Endothelial cell of umbilical vein (primary cell): ENCODE data around the gene C10orf67. TPM values are rescaled to one million over a fixed set of nuclear protein-coding genes. Genes with fewer than 3 reads are reported as not detected.

Source experiments
- BruUV-seq: library from RNA; stranded (reverse); fragments of 400-500 nt; replicated peaks from 2 replicates; lab custom pipeline; 2021; lab: Mats Ljungman, UMichigan
- CTCF ChIA-PET: fragments of 300-600, 350-600 bp; sonication (Branson Sonifier 250); formaldehyde crosslinking; loops from one replicate; lab custom pipeline; 2021; ENCODE audit warnings: antibody characterized with exemption, inconsistent platforms; lab: Charles Lee
- POLR2A ChIA-PET: fragments of 300-600, 350-600 bp; sonication (Branson Sonifier 250); formaldehyde crosslinking; loops from one replicate; lab custom pipeline; 2021; ENCODE audit warnings: antibody characterized with exemption, inconsistent platforms; lab: Charles Lee
- DNase-seq: peaks from one replicate; pipeline ENCODE4 v3.0.0-alpha.2; 2011; ENCODE audit warnings: low read depth, low spot score
- FAIRE-seq: peaks from 2 replicates; lab custom pipeline; 2011; peaks lifted over from hg19 to GRCh38; lab: Jason Lieb, UNC
- H2AFZ ChIP-seq: 2 replicates; pipeline ENCODE4 v1.6.0; 2012; ENCODE audit warnings: low read depth, low read length, control low read depth, inconsistent platforms
- H3K27ac ChIP-seq: 2 replicates; pipeline ENCODE4 v1.5.1; 2011; ENCODE audit warnings: low read depth, mild to moderate bottlenecking, control low read depth, low read length, moderate library complexity; ENCODE audit not compliant: insufficient read depth
- H3K27me3 ChIP-seq, 2 experiments: 2 replicates each; pipeline versions ENCODE4 v1.6.0 to v1.6.1; 2011; ENCODE audit warnings: low read length in 2 of 2, mixed read lengths in 1 of 2; ENCODE audit not compliant: control insufficient read depth in 2 of 2, insufficient read depth in 2 of 2
- H3K36me3 ChIP-seq, 2 experiments: 2 replicates in 1 of 2; 3 replicates in 1 of 2; pipeline ENCODE4 v1.5.1; 2011; ENCODE audit warnings: low read length in 2 of 2, mild to moderate bottlenecking in 1 of 2, moderate library complexity in 1 of 2; ENCODE audit not compliant: control insufficient read depth in 2 of 2, insufficient read depth in 2 of 2; ENCODE audit errors: extremely low read depth in 1 of 2
- H3K4me1 ChIP-seq: 3 replicates; pipeline ENCODE4 v1.5.1; 2011; ENCODE audit warnings: mild to moderate bottlenecking, low read length; ENCODE audit not compliant: control insufficient read depth, insufficient read depth; ENCODE audit errors: extremely low read depth
- H3K4me2 ChIP-seq: 2 replicates; pipeline ENCODE4 v1.6.1; 2011; ENCODE audit warnings: low read length, control low read depth, mixed read lengths; ENCODE audit not compliant: insufficient read depth
- H3K4me3 ChIP-seq, 3 experiments: fragments of 200-600 bp in 1 of 3; sonication (generic), shearing (Covaris generic) in 1 of 3; replicated peaks in 1 of 3; 2 replicates each; pipeline ENCODE4 v1.5.1; 2011 to 2016; ENCODE audit warnings: control low read depth in 3 of 3, low read length in 3 of 3, mild to moderate bottlenecking in 2 of 3, inconsistent platforms in 1 of 3, low read depth in 1 of 3, moderate library complexity in 1 of 3; ENCODE audit not compliant: insufficient read depth in 1 of 3
- H3K79me2 ChIP-seq: 2 replicates; pipeline ENCODE4 v1.6.0; 2012; ENCODE audit warnings: low read length, inconsistent platforms; ENCODE audit not compliant: control insufficient read depth, insufficient read depth
- H3K9ac ChIP-seq: replicated peaks from 2 replicates; pipeline ENCODE3; 2011; ENCODE audit warnings: low read length, control low read depth; ENCODE audit not compliant: insufficient read depth; ENCODE audit errors: extremely low read depth
- H3K9me1 ChIP-seq: replicated peaks from 3 replicates; pipeline ENCODE4 v1.6.0; 2011; ENCODE audit warnings: mild to moderate bottlenecking, low read length; ENCODE audit not compliant: control insufficient read depth, insufficient read depth; ENCODE audit errors: extremely low read depth
- H3K9me3 ChIP-seq: replicated peaks from 2 replicates; pipeline ENCODE4 v1.5.1; 2012; ENCODE audit warnings: low read length, inconsistent platforms; ENCODE audit not compliant: control insufficient read depth, insufficient read depth
- H4K20me1 ChIP-seq: replicated peaks from 2 replicates; pipeline ENCODE3; 2011; ENCODE audit warnings: mild to moderate bottlenecking, low read length; ENCODE audit not compliant: control insufficient read depth, insufficient read depth; ENCODE audit errors: extremely low read depth
- FOS ChIP-seq: IDR thresholded peaks from 2 replicates; pipeline ENCODE4 v1.6.1; 2011; ENCODE audit warnings: mild to moderate bottlenecking, low read length, moderate library complexity, borderline replicate concordance; ENCODE audit not compliant: insufficient read depth
- GATA2 ChIP-seq: IDR thresholded peaks from 2 replicates; pipeline ENCODE4 v1.7.0; 2011; ENCODE audit warnings: low read depth, mild to moderate bottlenecking, moderate library complexity, mixed read lengths, low read length; ENCODE audit not compliant: insufficient read length, insufficient read depth
- JUN ChIP-seq: IDR thresholded peaks from 2 replicates; pipeline ENCODE4 v1.6.1; 2011; ENCODE audit warnings: borderline replicate concordance, low read depth; ENCODE audit not compliant: insufficient read length, insufficient read depth
- MYC ChIP-seq: IDR thresholded peaks from one replicate; pipeline ENCODE4 v1.6.1; 2011; ENCODE audit warnings: mild to moderate bottlenecking, low read depth, low read length
- POLR2A ChIP-seq: IDR thresholded peaks from 2 replicates; pipeline ENCODE4 v1.6.1; 2012; ENCODE audit warnings: low read depth, mild to moderate bottlenecking, control low read depth, low read length
- POLR2AphosphoS5 ChIP-seq: IDR thresholded peaks from 2 replicates; pipeline ENCODE4 v1.6.1; 2012; ENCODE audit warnings: low read depth, mild to moderate bottlenecking, control low read depth, low read length, moderate library complexity; ENCODE audit not compliant: insufficient read depth
- dilution Hi-C: fragments of 300-500 bp; cut with MboI; formaldehyde crosslinking; loops from one replicate; pipeline ENCODE4 v1.15.0; 2019; ENCODE audit warnings: low sequenced_read_pairs; ENCODE audit not compliant: extremely low pct_ligation_motif_present
- intact Hi-C: fragments of 100-400 bp; cut with micrococcal nuclease; formaldehyde crosslinking; loops from one replicate; pipeline ENCODE4 v1.10.0; 2022
- polyA plus RNA-seq, 4 experiments: library from polyadenylated mRNA; depleted of rRNA in 3 of 4; stranded (reverse) in 3 of 4; unstranded in 1 of 4; fragments of >200 nt; gene quantifications; 2 replicates each; pipeline versions ENCODE4 v1.2.1 to v1.2.3, GENCODE V29; 2011 to 2012; ENCODE audit warnings: missing spikeins in 1 of 4
- total RNA-seq: library from RNA; stranded (reverse); gene quantifications from 2 replicates; pipeline ENCODE4 v1.2.3, GENCODE V29; 2021
- TF ChIP-seq, protein P1 (sequence below), 2 donors: IDR thresholded peaks; 1 replicate in 1 of 2; 2 replicates in 1 of 2; pipeline ENCODE4 v1.5.1; 2011; ENCODE audit warnings: low read length in 2 of 2, mild to moderate bottlenecking in 2 of 2, moderate library complexity in 2 of 2, control low read depth in 1 of 2, inconsistent platforms in 1 of 2, low read depth in 1 of 2; ENCODE audit not compliant: insufficient read depth in 1 of 2; ENCODE audit errors: extremely low read depth in 1 of 2
- TF ChIP-seq, protein P2 (sequence below): IDR thresholded peaks from 2 replicates; pipeline ENCODE4 v1.6.1; 2011; ENCODE audit not compliant: insufficient read depth, insufficient read length

Gene C10orf67
- total and polyA plus RNA-seq, 2 donors (not counting 3 experiments of a cell fraction or from before 2014, with no cell fraction given), result not detected

DNA sequence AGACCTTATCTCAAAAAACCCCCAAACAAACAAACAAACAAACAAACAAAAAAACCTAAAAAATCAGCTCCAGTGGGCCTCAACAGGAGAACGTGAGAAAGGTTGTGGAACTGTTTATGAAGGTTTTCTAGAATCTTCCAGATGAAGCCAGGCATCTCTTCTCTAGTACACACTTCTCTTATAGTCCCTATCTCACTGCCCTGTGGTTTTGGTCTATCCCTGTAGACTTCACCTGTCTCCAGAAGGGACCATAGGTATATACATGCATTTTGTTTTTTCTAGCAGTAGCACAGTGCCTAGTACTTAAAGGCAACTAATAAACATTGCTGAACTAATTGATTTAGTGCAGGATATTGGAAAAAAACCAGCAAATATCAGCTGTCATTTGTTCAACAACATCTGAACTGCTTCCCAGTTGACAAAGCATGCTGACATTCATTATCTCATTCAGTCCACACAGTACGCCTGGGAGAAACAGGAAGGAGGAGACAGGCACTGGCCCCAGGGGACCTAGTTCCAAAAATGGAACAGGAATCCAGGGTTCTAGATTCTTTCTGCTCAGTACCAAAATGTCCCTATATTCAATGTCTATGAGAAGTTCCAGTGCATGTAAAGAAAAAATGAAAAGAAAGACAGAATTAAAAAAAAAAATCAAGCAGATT lies 59.8 kb downstream of the C10orf67 start:
- Histone ChIP-seq H3K9me1 (no peaks in the 10 kb centered on the region), H3K9me3 (no peaks in the 10 kb centered on the region), H2AFZ (no peak overlapping the region), H3K36me3 (no peaks in the 10 kb centered on the region), H4K20me1 (no peaks in the 10 kb centered on the region), H3K9ac (no peak overlapping the region), H3K27ac (no peak overlapping the region), H3K27me3 (no peaks in the 10 kb centered on the region), H3K79me2 (no peaks in the 10 kb centered on the region), H3K4me1 (no peaks in the 10 kb centered on the region), H3K4me2 (no peak overlapping the region), H3K4me3 (no peak overlapping the region)
- no peak for FAIRE-seq
- TF ChIP-seq, protein P1, sequence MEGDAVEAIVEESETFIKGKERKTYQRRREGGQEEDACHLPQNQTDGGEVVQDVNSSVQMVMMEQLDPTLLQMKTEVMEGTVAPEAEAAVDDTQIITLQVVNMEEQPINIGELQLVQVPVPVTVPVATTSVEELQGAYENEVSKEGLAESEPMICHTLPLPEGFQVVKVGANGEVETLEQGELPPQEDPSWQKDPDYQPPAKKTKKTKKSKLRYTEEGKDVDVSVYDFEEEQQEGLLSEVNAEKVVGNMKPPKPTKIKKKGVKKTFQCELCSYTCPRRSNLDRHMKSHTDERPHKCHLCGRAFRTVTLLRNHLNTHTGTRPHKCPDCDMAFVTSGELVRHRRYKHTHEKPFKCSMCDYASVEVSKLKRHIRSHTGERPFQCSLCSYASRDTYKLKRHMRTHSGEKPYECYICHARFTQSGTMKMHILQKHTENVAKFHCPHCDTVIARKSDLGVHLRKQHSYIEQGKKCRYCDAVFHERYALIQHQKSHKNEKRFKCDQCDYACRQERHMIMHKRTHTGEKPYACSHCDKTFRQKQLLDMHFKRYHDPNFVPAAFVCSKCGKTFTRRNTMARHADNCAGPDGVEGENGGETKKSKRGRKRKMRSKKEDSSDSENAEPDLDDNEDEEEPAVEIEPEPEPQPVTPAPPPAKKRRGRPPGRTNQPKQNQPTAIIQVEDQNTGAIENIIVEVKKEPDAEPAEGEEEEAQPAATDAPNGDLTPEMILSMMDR (IDR thresholded peaks at IDR 0.05; ENCODE audit: extremely low read depth in 1 of 2, insufficient read depth in 1 of 2, low read depth in 1 of 2, low read length in 2 of 2), result no peak
- TF ChIP-seq POLR2AphosphoS5, result no peak
- TF ChIP-seq MYC, result no peak
- TF ChIP-seq GATA2, result no peak
- no peak for TF ChIP-seq FOS
- TF ChIP-seq, protein P2, sequence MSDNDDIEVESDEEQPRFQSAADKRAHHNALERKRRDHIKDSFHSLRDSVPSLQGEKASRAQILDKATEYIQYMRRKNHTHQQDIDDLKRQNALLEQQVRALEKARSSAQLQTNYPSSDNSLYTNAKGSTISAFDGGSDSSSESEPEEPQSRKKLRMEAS, result no peak
- TF ChIP-seq JUN, result no peak
- no peak for TF ChIP-seq POLR2A
- DNase-seq, result no peak
- no TSS peak for BruUV-seq
- intact Hi-C loops (no loop called here), dilution Hi-C loops (no loop called here)
- POLR2A ChIA-PET, result no interaction called here
- CTCF ChIA-PET, result no interaction called here
